ENCODE results near the gene ZNF862.

GRCh38 chr7:149871576-149871975, 33.4 kb downstream of the ZNF862 start:
- TF ChIP-seq, protein P1, sequence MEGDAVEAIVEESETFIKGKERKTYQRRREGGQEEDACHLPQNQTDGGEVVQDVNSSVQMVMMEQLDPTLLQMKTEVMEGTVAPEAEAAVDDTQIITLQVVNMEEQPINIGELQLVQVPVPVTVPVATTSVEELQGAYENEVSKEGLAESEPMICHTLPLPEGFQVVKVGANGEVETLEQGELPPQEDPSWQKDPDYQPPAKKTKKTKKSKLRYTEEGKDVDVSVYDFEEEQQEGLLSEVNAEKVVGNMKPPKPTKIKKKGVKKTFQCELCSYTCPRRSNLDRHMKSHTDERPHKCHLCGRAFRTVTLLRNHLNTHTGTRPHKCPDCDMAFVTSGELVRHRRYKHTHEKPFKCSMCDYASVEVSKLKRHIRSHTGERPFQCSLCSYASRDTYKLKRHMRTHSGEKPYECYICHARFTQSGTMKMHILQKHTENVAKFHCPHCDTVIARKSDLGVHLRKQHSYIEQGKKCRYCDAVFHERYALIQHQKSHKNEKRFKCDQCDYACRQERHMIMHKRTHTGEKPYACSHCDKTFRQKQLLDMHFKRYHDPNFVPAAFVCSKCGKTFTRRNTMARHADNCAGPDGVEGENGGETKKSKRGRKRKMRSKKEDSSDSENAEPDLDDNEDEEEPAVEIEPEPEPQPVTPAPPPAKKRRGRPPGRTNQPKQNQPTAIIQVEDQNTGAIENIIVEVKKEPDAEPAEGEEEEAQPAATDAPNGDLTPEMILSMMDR (IDR thresholded peaks at IDR 0.05): no peak
- TF ChIP-seq POLR2AphosphoS5 (IDR thresholded peaks at IDR 0.05) (no peak), EP300 (IDR thresholded peaks at IDR 0.05) (no peak), POLR2A (IDR thresholded peaks at IDR 0.05) (no peak)
